HUES6 (cell line): ENCODE data around the gene POF1B.

Experiments
- H3K27ac ChIP-seq: 2 replicates; pipeline ENCODE4 v1.7.0; 2013; ENCODE audit warnings: low read depth, mild to moderate bottlenecking, low read length, inconsistent platforms
- H3K27me3 ChIP-seq: 2 replicates; pipeline ENCODE4 v1.6.1; 2013; ENCODE audit warnings: low read length; ENCODE audit not compliant: control insufficient read depth, insufficient read depth
- H3K36me3 ChIP-seq: 2 replicates; pipeline ENCODE4 v1.6.1; 2013; ENCODE audit warnings: low read length; ENCODE audit not compliant: control insufficient read depth, insufficient read depth
- H3K4me1 ChIP-seq: 2 replicates; pipeline ENCODE4 v1.6.1; 2013; ENCODE audit warnings: low read length; ENCODE audit not compliant: control insufficient read depth, insufficient read depth
- H3K4me3 ChIP-seq: 2 replicates; pipeline ENCODE4 v1.5.1; 2013; ENCODE audit warnings: low read depth, low read length
- H3K9ac ChIP-seq: one replicate; pipeline ENCODE4 v1.6.1; 2013; ENCODE audit warnings: mild to moderate bottlenecking, low read length
- H3K9me3 ChIP-seq: 2 replicates; pipeline ENCODE4 v1.6.1; 2013; ENCODE audit warnings: low read depth, low read length; ENCODE audit not compliant: control insufficient read depth, insufficient read depth

The POF1B gene

DNA sequence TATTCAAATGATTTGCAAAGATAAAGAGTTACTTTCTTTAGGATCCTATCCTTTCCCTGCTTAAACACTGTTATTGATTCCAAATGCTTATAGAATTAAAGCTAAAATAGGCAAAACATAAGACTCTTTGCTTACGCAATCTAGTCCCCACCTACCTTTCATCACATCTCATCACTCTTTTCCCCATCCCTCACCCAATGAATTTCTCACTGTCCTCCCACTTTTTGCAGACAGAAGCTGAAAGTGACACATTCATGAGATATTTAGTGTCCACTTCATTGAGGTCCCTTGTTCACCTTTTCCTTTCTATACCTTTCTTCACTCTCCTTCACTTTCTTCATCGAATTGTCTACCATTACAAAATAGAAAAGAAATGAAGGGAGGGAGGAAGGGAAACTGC, 136.3 kb downstream of the POF1B start:
- peak overlapping the region; percentile 52 for H3K9ac ChIP-seq
- H3K36me3 ChIP-seq: peaks cover 12% of the 10 kb centered on the region; the same call in 1 of the 2 replicates
- peak overlapping the region; percentile 99 for H3K4me3 ChIP-seq
- no peaks in the 10 kb centered on the region; the same call in 1 of the 2 replicates for H3K27me3 ChIP-seq
- H3K27ac ChIP-seq: no peak overlapping the region
- no peaks in the 10 kb centered on the region for H3K9me3 ChIP-seq
- H3K4me1 ChIP-seq: 0 out of 2 replicates have a peak, but pooled peaks cover 12% of the 10 kb centered on the region
